Spleen (tissue), 11 donors: ENCODE results near the gene XRCC4. TPM values are rescaled to one million over a fixed set of nuclear protein-coding genes. Genes with fewer than 3 reads are reported as not detected.

Experiments
- DNase-seq: peaks from one replicate; pipeline ENCODE4 v3.0.0-alpha.2; 2020
- H3K27ac ChIP-seq, 8 donors: fragments of 200-600 bp; sonication (generic) in 7 of 8; 1 replicate in 4 of 8; 2 replicates in 4 of 8; pipeline versions ENCODE4 v1.5.0 to v1.8.0; 2016 to 2021; ENCODE audit warnings: inconsistent platforms in 4 of 8, mild to moderate bottlenecking in 4 of 8, moderate library complexity in 1 of 8
- H3K27me3 ChIP-seq, 7 donors: fragments of 200-600 bp; sonication (generic) in 6 of 7; replicated peaks in 1 of 7; 1 replicate in 4 of 7; 2 replicates in 3 of 7; pipeline versions ENCODE4 v1.5.0 to v1.8.0; 2016 to 2021; ENCODE audit warnings: inconsistent platforms in 3 of 7, mild to moderate bottlenecking in 1 of 7
- H3K36me3 ChIP-seq, 6 donors: fragments of 200-600 bp; sonication (generic) in 5 of 6; 1 replicate in 4 of 6; 2 replicates in 2 of 6; pipeline versions ENCODE4 v1.5.0 to v1.8.0; 2016 to 2021; ENCODE audit warnings: inconsistent platforms in 2 of 6
- H3K4me1 ChIP-seq, 6 donors: fragments of 200-600 bp; sonication (generic) in 5 of 6; 1 replicate in 3 of 6; 2 replicates in 3 of 6; pipeline versions ENCODE4 v1.5.0 to v1.8.0; 2016 to 2021; ENCODE audit warnings: inconsistent platforms in 3 of 6
- H3K4me3 ChIP-seq, 8 donors: fragments of 200-600 bp; sonication (generic) in 7 of 8; 1 replicate in 4 of 8; 2 replicates in 4 of 8; pipeline versions ENCODE4 v1.5.0 to v1.8.0; 2016 to 2021; ENCODE audit warnings: inconsistent platforms in 4 of 8, mild to moderate bottlenecking in 4 of 8, moderate library complexity in 2 of 8
- H3K9me3 ChIP-seq, 8 donors: fragments of 200-600 bp; sonication (generic) in 7 of 8; 1 replicate in 4 of 8; 2 replicates in 4 of 8; pipeline versions ENCODE4 v1.5.0 to v1.8.0; 2016 to 2021; ENCODE audit warnings: inconsistent platforms in 4 of 8
- CTCF ChIP-seq, 11 experiments: fragments of 200-600 bp in 7 of 11; fragments of 450-650 bp in 4 of 11; sonication (generic) in 4 of 11; IDR thresholded peaks in 8 of 11; conservative IDR thresholded peaks in 3 of 11; 1 replicate in 7 of 11; 2 replicates in 4 of 11; pipeline versions ENCODE4 v1.4.0 to v1.8.0; 2016 to 2021; ENCODE audit warnings: antibody characterized with exemption in 11 of 11, inconsistent platforms in 4 of 11, mild to moderate bottlenecking in 1 of 11
- POLR2A ChIP-seq, 3 donors: fragments of 450-650 bp; IDR thresholded peaks; one replicate each; pipeline ENCODE4 v1.5.1; 2017; ENCODE audit warnings: antibody characterized with exemption in 3 of 3, mild to moderate bottlenecking in 1 of 3
- POLR2AphosphoS5 ChIP-seq, 3 donors: sonication (generic); formaldehyde crosslinking; IDR thresholded peaks; one replicate each; pipeline ENCODE4 v1.5.1; 2017; ENCODE audit warnings: antibody characterized with exemption in 3 of 3
- WGBS, 5 donors: extraction: QIAGEN DNeasy Blood & Tissue Kit in 3 of 5; methylation state at CpG; one replicate each; pipeline versions ENCODE4 v1.1.5 to v1.1.7; 2013 to 2018; 5-methylcytosine and 5-hydroxymethylcytosine counted together
- intact Hi-C: fragments of 100-400 bp; cut with DNase I; formaldehyde crosslinking; loops from one replicate; pipeline ENCODE4 v1.15.0; 2023; ENCODE audit warnings: low total_unique reads
- polyA plus RNA-seq, 3 donors: library from polyadenylated mRNA; stranded (reverse); fragments of 200-250 nt; gene quantifications; one replicate each; pipeline ENCODE4 v1.2.1, GENCODE V29; 2013
- total RNA-seq, 7 donors: library from RNA; depleted of rRNA in 3 of 7; stranded (reverse); fragments of >200 nt in 3 of 7; fragmentation: NEBNext Ultra II Directional in 4 of 7; extraction: Animal tissue kit (Norgen Biotek cat#: 25700) in 4 of 7; gene quantifications; one replicate each; pipeline versions ENCODE4 v1.1.0 to v1.2.1, GENCODE V29; 2016 to 2021
- donor health status: healthy with polysubstance abuse.
- donor health status: DM: no; HTN: no; CAD: no; lungs with moderate emphysema.
- donor health status: DM: no; HTN: no; CAD: no.
- donor health status: Bipolar disorder and iron deficiency.
- donor health status: healthy.
- donor health status: DM: no; HTN: no; CAD: no.
- donor health status: DM: yes; HTN: yes; CAD: no.

Gene XRCC4
- total and polyA plus RNA-seq, 10 donors: 4.3 to 14.5 (median 9.6) TPM

- H3K4me3 ChIP-seq: no peak overlapping the region
- no peak for TF ChIP-seq POLR2A (IDR thresholded peaks at IDR 0.05)
- no peaks in the 10 kb centered on the region for H3K9me3 ChIP-seq
- H3K27ac ChIP-seq: no peak overlapping the region
- H3K27me3 ChIP-seq: no peaks in the 10 kb centered on the region
- no peaks in the 10 kb centered on the region for H3K4me1 ChIP-seq
- no peak for DNase-seq
- H3K36me3 ChIP-seq: peaks cover 0 to 4% (median 0%) of the 10 kb centered on the region in 6 donors
- 90 to 96% (median 91%) methylated on average over 2 of the region's 2 CpGs for WGBS, 5 donors
- intact Hi-C loops: no loop called here
Observed at GRCh38 chr5:83142526-83142925, 65.2 kb downstream of the XRCC4 start.

GRCh38 chr5:83145241-83145640 is 67.9 kb downstream of the XRCC4 start:
- DNase-seq: no peak
- Histone ChIP-seq H3K4me3 (no peak overlapping the region), H3K36me3 (peaks cover 0 to 2% (median 0%) of the 10 kb centered on the region in 6 donors), H3K4me1 (no peaks in the 10 kb centered on the region), H3K27me3 (no peaks in the 10 kb centered on the region), H3K27ac (no peak overlapping the region), H3K9me3 (no peaks in the 10 kb centered on the region)
- intact Hi-C loops: no loop called here
- TF ChIP-seq POLR2AphosphoS5 (IDR thresholded peaks at IDR 0.05): no peak
- TF ChIP-seq POLR2A (IDR thresholded peaks at IDR 0.05): no peak
- TF ChIP-seq CTCF (IDR thresholded peaks at IDR 0.05 in 8 of 11, conservative IDR thresholded peaks at IDR 0.05 in 3 of 11): no peak

GRCh38 chr5:83145882-83146331 is 68.6 kb downstream of the XRCC4 start:
- TF ChIP-seq CTCF (IDR thresholded peaks at IDR 0.05 in 8 of 11, conservative IDR thresholded peaks at IDR 0.05 in 3 of 11) (no peak), POLR2A (IDR thresholded peaks at IDR 0.05) (no peak), POLR2AphosphoS5 (IDR thresholded peaks at IDR 0.05) (no peak)
- Histone ChIP-seq H3K36me3 (no peaks in the 10 kb centered on the region), H3K4me3 (no peak overlapping the region), H3K9me3 (no peaks in the 10 kb centered on the region), H3K4me1 (no peaks in the 10 kb centered on the region), H3K27ac (no peak overlapping the region), H3K27me3 (no peaks in the 10 kb centered on the region)
- intact Hi-C loops: no loop called here
- DNase-seq: no peak

- no peak overlapping the region for H3K4me3 ChIP-seq
- H3K27ac ChIP-seq: no peak overlapping the region
- H3K36me3 ChIP-seq: no peaks in the 10 kb centered on the region
- H3K9me3 ChIP-seq: no peaks in the 10 kb centered on the region
- intact Hi-C loops: no loop called here
- 94 to 100% (median 98%) methylated on average over 4 of the region's 4 CpGs for WGBS, 5 donors
- no peaks in the 10 kb centered on the region for H3K4me1 ChIP-seq
- no peak for DNase-seq
- no peaks in the 10 kb centered on the region for H3K27me3 ChIP-seq
- TF ChIP-seq POLR2AphosphoS5 (IDR thresholded peaks at IDR 0.05) (no peak), CTCF (IDR thresholded peaks at IDR 0.05 in 8 of 11, conservative IDR thresholded peaks at IDR 0.05 in 3 of 11) (no peak)
Observed at GRCh38 chr5:83146441-83146840, 69.1 kb downstream of the XRCC4 start.

- Histone ChIP-seq H3K27me3 (no peaks in the 10 kb centered on the region), H3K4me3 (no peak overlapping the region), H3K9me3 (no peaks in the 10 kb centered on the region), H3K4me1 (no peaks in the 10 kb centered on the region), H3K27ac (no peak overlapping the region), H3K36me3 (no peaks in the 10 kb centered on the region)
- DNase-seq: no peak
- intact Hi-C loops: no loop called here
- 94 to 99% (median 95%) methylated on average over 4 of the region's 4 CpGs for WGBS, 5 donors
- TF ChIP-seq CTCF (IDR thresholded peaks at IDR 0.05 in 8 of 11, conservative IDR thresholded peaks at IDR 0.05 in 3 of 11): no peak
- no peak for TF ChIP-seq POLR2A (IDR thresholded peaks at IDR 0.05)
- no peak for TF ChIP-seq POLR2AphosphoS5 (IDR thresholded peaks at IDR 0.05)
Observed at GRCh38 chr5:83147593-83147992, 70.2 kb downstream of the XRCC4 start.
